Uterus (tissue), 4 donors: ENCODE results near the gene PRDM2. TPM values are rescaled to one million over a fixed set of nuclear protein-coding genes. Genes with fewer than 3 reads are reported as not detected.
"Not testable (repeated sequence)": the region's sequence is repeated elsewhere in the genome, so short reads cannot be mapped to it uniquely, and the experiment has no call there.

ENCODE experiments used
- DNase-seq, 2 donors: peaks; one replicate each; pipeline ENCODE4 v3.0.0-alpha.2; 2019 to 2020
- H3K27ac ChIP-seq, 2 donors: fragments of 200-600 bp; sonication (generic); 1 replicate in 1 of 2; 2 replicates in 1 of 2; pipeline ENCODE4 v1.5.1; 2016 to 2018
- H3K27me3 ChIP-seq, 2 donors: fragments of 200-600 bp; sonication (generic); one replicate each; pipeline ENCODE4 v1.5.1; 2018 to 2019; ENCODE audit warnings: control low read depth in 1 of 2
- H3K36me3 ChIP-seq, 2 donors: fragments of 200-600 bp; sonication (generic); one replicate each; pipeline ENCODE4 v1.5.1; 2019; ENCODE audit warnings: control low read depth in 1 of 2
- H3K4me1 ChIP-seq, 2 donors: fragments of 200-600 bp; sonication (generic); one replicate each; pipeline ENCODE4 v1.5.1; 2018 to 2019; ENCODE audit warnings: control low read depth in 1 of 2
- H3K4me3 ChIP-seq, 2 donors: fragments of 200-600 bp; sonication (generic); 1 replicate in 1 of 2; 2 replicates in 1 of 2; pipeline ENCODE4 v1.5.1; 2018 to 2019; ENCODE audit warnings: mild to moderate bottlenecking in 1 of 2
- H3K9me3 ChIP-seq, 2 donors: fragments of 200-600 bp; sonication (generic); one replicate each; pipeline ENCODE4 v1.5.1; 2019; ENCODE audit warnings: control low read depth in 1 of 2
- POLR2A ChIP-seq, 2 donors: fragments of 450-650 bp; IDR thresholded peaks; one replicate each; pipeline ENCODE4 v1.6.1; 2016; ENCODE audit warnings: antibody characterized with exemption in 2 of 2, mild to moderate bottlenecking in 1 of 2, moderate library complexity in 1 of 2
- intact Hi-C: fragments of 100-400 bp; cut with DNase I; formaldehyde crosslinking; loops from one replicate; pipeline ENCODE4 v1.15.1; 2023; ENCODE audit warnings: low total_unique reads
- total RNA-seq, 4 donors: library from RNA; depleted of rRNA in 3 of 4; stranded (reverse); fragments of >200 nt in 3 of 4; gene quantifications; one replicate each; pipeline versions ENCODE4 v1.1.0 to v1.2.4, GENCODE V29; 2014 to 2023
- TF ChIP-seq, protein P1 (sequence below), 4 experiments: fragments of 200-600 bp in 2 of 4; fragments of 450-650 bp in 2 of 4; sonication (generic) in 2 of 4; IDR thresholded peaks; one replicate each; pipeline ENCODE4 v1.5.1; 2016 to 2019; ENCODE audit warnings: antibody characterized with exemption in 4 of 4, mild to moderate bottlenecking in 2 of 4, moderate library complexity in 1 of 4
- donor health status: DM: yes; HTN: yes; CAD: no.

Gene PRDM2
- total RNA-seq, 4 donors from 2014 or later: 13.1 to 72.8 (median 37.0) TPM

DNA sequence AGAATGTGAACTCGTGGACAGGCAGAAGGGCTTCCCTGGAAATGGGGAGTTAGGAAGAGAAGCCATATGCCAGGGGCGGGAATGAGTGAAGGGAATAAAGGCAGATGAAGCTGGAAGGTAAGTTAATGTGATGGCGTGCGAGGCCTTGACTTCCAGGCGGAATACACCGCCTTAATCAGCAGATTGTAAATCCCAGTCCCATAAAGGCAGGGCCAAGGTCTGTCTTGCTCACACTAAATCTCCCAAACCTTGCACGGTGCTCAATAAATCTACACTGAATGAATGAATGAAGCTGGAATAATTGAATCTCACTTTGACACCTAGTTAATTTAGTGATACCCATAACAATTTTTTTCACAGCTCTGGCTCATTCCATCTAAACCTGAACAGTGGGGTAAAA, 16.8 kb upstream of the PRDM2 start:
- Histone ChIP-seq H3K36me3 (no peaks in the 10 kb centered on the region), H3K4me1 (no peaks in the 10 kb centered on the region), H3K9me3 (no peaks in the 10 kb centered on the region), H3K4me3 (no peak overlapping the region), H3K27ac (no peak overlapping the region), H3K27me3 (no peaks in the 10 kb centered on the region)
- no peak for DNase-seq
- intact Hi-C loops: no loop called here
- no peak for TF ChIP-seq POLR2A (IDR thresholded peaks at IDR 0.05)
- TF ChIP-seq, protein P1, sequence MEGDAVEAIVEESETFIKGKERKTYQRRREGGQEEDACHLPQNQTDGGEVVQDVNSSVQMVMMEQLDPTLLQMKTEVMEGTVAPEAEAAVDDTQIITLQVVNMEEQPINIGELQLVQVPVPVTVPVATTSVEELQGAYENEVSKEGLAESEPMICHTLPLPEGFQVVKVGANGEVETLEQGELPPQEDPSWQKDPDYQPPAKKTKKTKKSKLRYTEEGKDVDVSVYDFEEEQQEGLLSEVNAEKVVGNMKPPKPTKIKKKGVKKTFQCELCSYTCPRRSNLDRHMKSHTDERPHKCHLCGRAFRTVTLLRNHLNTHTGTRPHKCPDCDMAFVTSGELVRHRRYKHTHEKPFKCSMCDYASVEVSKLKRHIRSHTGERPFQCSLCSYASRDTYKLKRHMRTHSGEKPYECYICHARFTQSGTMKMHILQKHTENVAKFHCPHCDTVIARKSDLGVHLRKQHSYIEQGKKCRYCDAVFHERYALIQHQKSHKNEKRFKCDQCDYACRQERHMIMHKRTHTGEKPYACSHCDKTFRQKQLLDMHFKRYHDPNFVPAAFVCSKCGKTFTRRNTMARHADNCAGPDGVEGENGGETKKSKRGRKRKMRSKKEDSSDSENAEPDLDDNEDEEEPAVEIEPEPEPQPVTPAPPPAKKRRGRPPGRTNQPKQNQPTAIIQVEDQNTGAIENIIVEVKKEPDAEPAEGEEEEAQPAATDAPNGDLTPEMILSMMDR (IDR thresholded peaks at IDR 0.05): no peak

DNA sequence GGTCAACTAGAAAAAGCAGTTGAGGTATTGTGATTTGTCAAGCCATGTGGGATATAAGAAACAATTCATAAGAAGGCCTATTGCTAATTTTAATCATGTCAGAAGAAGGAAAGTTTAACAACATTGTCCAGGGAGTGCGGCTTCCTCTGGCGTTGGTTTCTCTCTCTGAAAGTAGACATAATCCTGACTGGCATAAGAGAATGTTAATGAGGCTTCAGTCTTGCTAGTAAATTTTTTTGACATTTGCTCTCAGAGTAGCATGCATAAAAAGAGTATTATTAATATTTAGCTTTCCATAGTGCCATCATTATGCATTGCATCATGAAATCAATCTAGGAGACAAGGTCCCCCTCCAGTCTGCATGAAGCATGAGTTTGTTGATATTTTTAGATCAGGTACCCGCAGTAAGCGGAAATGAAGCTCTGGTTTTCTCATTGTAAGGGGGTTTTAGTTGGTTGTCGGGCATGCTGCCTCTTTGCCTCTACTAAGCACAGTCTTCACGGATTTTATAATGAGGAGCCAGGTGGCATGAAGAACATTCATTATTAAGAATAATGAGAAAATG, 12.8 kb upstream of the PRDM2 start:
- H3K9me3 ChIP-seq: no peaks in the 10 kb centered on the region
- DNase-seq: no peak
- TF ChIP-seq, protein P1 (IDR thresholded peaks at IDR 0.05): no peak
- TF ChIP-seq POLR2A (IDR thresholded peaks at IDR 0.05): no peak
- H3K4me3 ChIP-seq: no peak overlapping the region
- H3K27ac ChIP-seq: no peak overlapping the region
- intact Hi-C loops: no loop called here
- no peaks in the 10 kb centered on the region for H3K36me3 ChIP-seq
- H3K27me3 ChIP-seq: no peaks in the 10 kb centered on the region
- no peaks in the 10 kb centered on the region for H3K4me1 ChIP-seq

DNA sequence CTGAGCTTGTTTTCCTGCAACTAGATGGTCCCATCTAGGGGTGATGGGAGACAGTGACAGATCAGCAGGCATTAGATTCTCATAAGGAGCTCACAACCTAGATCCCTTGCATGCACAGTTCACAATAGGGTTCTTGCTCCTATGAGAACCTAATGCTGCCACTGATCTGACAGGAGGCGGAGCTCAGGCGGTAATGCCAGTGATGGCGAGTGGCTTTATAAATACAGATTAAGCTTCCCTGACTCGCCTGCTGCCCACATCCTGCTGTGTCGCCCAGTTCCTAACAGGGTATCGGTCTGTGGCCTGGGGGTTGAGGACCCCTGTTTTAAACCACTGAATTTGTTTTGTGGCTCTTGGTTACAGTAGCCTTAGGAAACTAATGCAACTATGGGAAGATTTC, 6.9 kb upstream of the PRDM2 start:
- intact Hi-C loops, H3K4me1 ChIP-seq, H3K27ac ChIP-seq, H3K4me3 ChIP-seq, DNase-seq, H3K36me3 ChIP-seq, H3K27me3 ChIP-seq, H3K9me3 ChIP-seq: not testable (repeated sequence)

DNA sequence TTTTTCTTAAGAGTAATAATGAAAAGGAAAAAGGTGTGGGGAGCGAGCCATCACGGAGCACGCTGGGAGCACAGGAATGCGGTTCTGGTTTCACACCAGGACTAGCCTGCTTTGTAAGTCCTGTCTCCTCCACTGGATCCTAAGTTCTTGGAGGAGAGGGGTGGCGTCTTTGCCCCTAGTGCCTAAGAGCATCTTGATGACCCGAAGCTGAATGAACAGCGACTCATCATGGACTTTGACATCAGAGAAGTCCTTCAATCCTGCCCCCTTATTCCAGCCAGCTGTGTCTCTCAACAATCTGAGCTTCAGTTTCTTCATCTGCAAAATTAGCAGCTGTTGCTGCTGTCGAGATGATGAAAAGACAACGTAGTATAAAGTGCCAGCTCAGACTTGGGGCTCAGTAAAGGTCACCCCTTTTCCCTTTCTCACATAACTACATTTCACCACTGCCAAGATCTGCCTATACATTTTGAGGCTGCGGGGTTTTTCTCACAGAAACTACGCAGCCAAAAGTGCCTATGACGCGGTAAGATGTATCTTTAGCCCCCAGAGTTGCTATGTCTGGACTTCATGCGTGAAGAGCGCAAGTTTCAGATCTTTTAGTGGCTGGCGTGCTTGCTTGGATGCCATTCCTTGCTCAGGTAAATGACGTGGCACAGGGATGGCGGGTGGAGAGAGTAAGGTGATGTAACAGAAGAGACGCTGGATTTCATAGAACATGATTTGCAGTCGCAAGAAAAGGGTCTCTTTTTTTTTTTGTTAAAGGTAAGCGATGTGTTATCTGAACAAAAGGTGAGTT, 4.9 kb upstream of the PRDM2 start:
- no peak for DNase-seq
- intact Hi-C loops: no loop called here
- Histone ChIP-seq H3K36me3 (no peaks in the 10 kb centered on the region), H3K4me3 (no peak overlapping the region), H3K27me3 (no peaks in the 10 kb centered on the region), H3K9me3 (no peaks in the 10 kb centered on the region), H3K4me1 (no peaks in the 10 kb centered on the region), H3K27ac (no peak overlapping the region)
- TF ChIP-seq, protein P1 (IDR thresholded peaks at IDR 0.05): no peak
- no peak for TF ChIP-seq POLR2A (IDR thresholded peaks at IDR 0.05)

DNA sequence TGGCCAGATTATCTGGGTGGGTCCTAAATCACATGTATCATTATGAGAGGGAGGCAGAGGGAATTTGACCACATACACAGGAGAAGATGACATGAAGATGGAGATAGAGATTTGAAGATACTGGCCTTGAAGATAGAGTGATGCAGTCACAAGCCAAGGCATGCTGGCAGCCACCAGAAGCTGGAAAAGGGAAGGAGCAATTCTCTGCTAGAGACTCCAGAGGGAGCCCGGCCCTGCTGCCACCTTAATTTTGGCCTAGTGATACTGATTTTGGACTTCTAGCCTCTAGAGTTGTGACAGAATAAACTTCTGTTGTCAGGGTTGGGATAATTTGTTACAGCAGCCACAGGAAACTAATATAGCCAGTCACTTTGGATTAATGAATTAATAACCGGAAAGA, 2.2 kb upstream of the PRDM2 start:
- Histone ChIP-seq H3K36me3 (no peaks in the 10 kb centered on the region), H3K27ac (no peak overlapping the region), H3K9me3 (no peaks in the 10 kb centered on the region), H3K4me3 (no peak overlapping the region), H3K4me1 (no peaks in the 10 kb centered on the region), H3K27me3 (no peaks in the 10 kb centered on the region)
- intact Hi-C loops: no loop called here
- no peak for DNase-seq
- no peak for TF ChIP-seq POLR2A (IDR thresholded peaks at IDR 0.05)
- TF ChIP-seq, protein P1 (IDR thresholded peaks at IDR 0.05): no peak
